ENCODE data around the gene PAX7.

- TF ChIP-seq CTCF (IDR thresholded peaks at IDR 0.05; ENCODE audit: insufficient read depth, low read length, poor library complexity, severe bottlenecking) (no peak), EZH2phosphoT487 (conservative IDR thresholded peaks at IDR 0.05; ENCODE audit: low read length) (no peak)
These were observed 150.4 kb downstream of the PAX7 start for GRCh38 chr1:18781031-18781430.
